Astrocyte (in vitro differentiated cells and primary cell): ENCODE results near the gene SYCP2. TPM values are rescaled to one million over a fixed set of nuclear protein-coding genes. Genes with fewer than 3 reads are reported as not detected.

ENCODE experiments used
- DNase-seq: peaks from one replicate; pipeline ENCODE4 v3.0.0-alpha.2; 2010; ENCODE audit warnings: low read depth
- FAIRE-seq: peaks from 2 replicates; lab custom pipeline; 2011; peaks lifted over from hg19 to GRCh38; lab: Jason Lieb, UNC
- H2AFZ ChIP-seq: 2 replicates; pipeline ENCODE4 v1.6.0; 2012; ENCODE audit warnings: low read depth, low read length, inconsistent platforms
- H3K27ac ChIP-seq: 2 replicates; pipeline ENCODE4 v1.5.1; 2011; ENCODE audit warnings: low read depth, low read length, inconsistent platforms
- H3K27me3 ChIP-seq: 2 replicates; pipeline ENCODE4 v1.6.0; 2011; ENCODE audit warnings: low read length, inconsistent platforms; ENCODE audit not compliant: insufficient read depth
- H3K36me3 ChIP-seq: 2 replicates; pipeline ENCODE4 v1.5.1; 2011; ENCODE audit warnings: low read length, inconsistent platforms; ENCODE audit not compliant: insufficient read depth
- H3K4me1 ChIP-seq: 2 replicates; pipeline ENCODE4 v1.5.1; 2011; ENCODE audit warnings: low read length, inconsistent platforms; ENCODE audit not compliant: insufficient read depth
- H3K4me2 ChIP-seq: 2 replicates; pipeline ENCODE4 v1.6.0; 2012; ENCODE audit warnings: low read length, inconsistent platforms
- H3K4me3 ChIP-seq: 2 replicates; pipeline ENCODE4 v1.5.1; 2011; ENCODE audit warnings: low read depth, mild to moderate bottlenecking, low read length, inconsistent platforms; ENCODE audit not compliant: insufficient read depth
- H3K79me2 ChIP-seq: 2 replicates; pipeline ENCODE4 v1.6.0; 2012; ENCODE audit warnings: mild to moderate bottlenecking, low read length, inconsistent platforms; ENCODE audit not compliant: insufficient read depth
- H3K9ac ChIP-seq: 2 replicates; pipeline ENCODE4 v1.6.0; 2012; ENCODE audit warnings: mild to moderate bottlenecking, low read length, inconsistent platforms
- H3K9me3 ChIP-seq: 2 replicates; pipeline ENCODE4 v1.5.1; 2012; ENCODE audit warnings: low read depth, mild to moderate bottlenecking, low read length, inconsistent platforms; ENCODE audit not compliant: insufficient read depth
- H4K20me1 ChIP-seq: 2 replicates; pipeline ENCODE4 v1.6.0; 2012; ENCODE audit warnings: low read length, inconsistent platforms; ENCODE audit not compliant: insufficient read depth
- H3K27ac Mint-ChIP-seq: one replicate; pipeline ENCODE4 v1.8.0; 2021; ENCODE audit warnings: mild to moderate bottlenecking, mixed read lengths; ENCODE audit not compliant: unreplicated experiment
- H3K27me3 Mint-ChIP-seq: one replicate; pipeline ENCODE4 v1.8.0; 2021; ENCODE audit warnings: low read depth, mixed read lengths; ENCODE audit not compliant: unreplicated experiment
- H3K36me3 Mint-ChIP-seq: one replicate; pipeline ENCODE4 v1.8.0; 2021; ENCODE audit warnings: low read depth, mixed read lengths; ENCODE audit not compliant: unreplicated experiment
- H3K4me1 Mint-ChIP-seq: one replicate; pipeline ENCODE4 v1.8.0; 2021; ENCODE audit warnings: low read depth, mixed read lengths; ENCODE audit not compliant: unreplicated experiment
- H3K4me3 Mint-ChIP-seq: one replicate; pipeline ENCODE4 v1.8.0; 2021; ENCODE audit warnings: mild to moderate bottlenecking, moderate library complexity, mixed read lengths; ENCODE audit not compliant: unreplicated experiment
- H3K9me3 Mint-ChIP-seq: one replicate; pipeline ENCODE4 v1.8.0; 2021; ENCODE audit warnings: mild to moderate bottlenecking, mixed read lengths; ENCODE audit not compliant: unreplicated experiment
- EZH2 ChIP-seq: IDR thresholded peaks from 2 replicates; pipeline ENCODE4 v1.6.1; 2012; ENCODE audit warnings: mild to moderate bottlenecking, low read length, inconsistent platforms; ENCODE audit not compliant: insufficient read depth
- total RNA-seq: library from RNA; stranded (reverse); gene quantifications from 2 replicates; pipeline ENCODE4 v1.2.1, GENCODE V29; 2021
- TF ChIP-seq, protein P1 (sequence below): IDR thresholded peaks from 2 replicates; pipeline ENCODE4 v1.5.1; 2011; ENCODE audit warnings: low read depth, mild to moderate bottlenecking, inconsistent platforms, low read length, moderate library complexity; ENCODE audit not compliant: insufficient read depth

SYCP2 gene
- total RNA-seq, 1 donor from 2014 or later, result 0.27 TPM

- FAIRE-seq, result no peak
- H3K4me3 ChIP-seq, result no peak overlapping the region
- Mint-ChIP-seq H3K9me3 (peaks cover 3% of the 10 kb centered on the region), H3K4me3 (no peak overlapping the region), H3K36me3 (no peaks in the 10 kb centered on the region), H3K27ac (no peak overlapping the region), H3K27me3 (peaks cover 41% of the 10 kb centered on the region), H3K4me1 (no peaks in the 10 kb centered on the region)
- peaks cover 6% of the 10 kb centered on the region for H3K9me3 ChIP-seq
- no peaks in the 10 kb centered on the region for H4K20me1 ChIP-seq
- no peaks in the 10 kb centered on the region for H3K79me2 ChIP-seq
- no peak for DNase-seq
- peaks cover 2% of the 10 kb centered on the region for H3K27me3 ChIP-seq
- no peak overlapping the region for H3K4me2 ChIP-seq
- no peaks in the 10 kb centered on the region for H3K36me3 ChIP-seq
- H3K27ac ChIP-seq, result no peak overlapping the region
- H3K4me1 ChIP-seq, result no peaks in the 10 kb centered on the region
- no peak overlapping the region for H2AFZ ChIP-seq
- no peak for TF ChIP-seq EZH2
- TF ChIP-seq, protein P1, sequence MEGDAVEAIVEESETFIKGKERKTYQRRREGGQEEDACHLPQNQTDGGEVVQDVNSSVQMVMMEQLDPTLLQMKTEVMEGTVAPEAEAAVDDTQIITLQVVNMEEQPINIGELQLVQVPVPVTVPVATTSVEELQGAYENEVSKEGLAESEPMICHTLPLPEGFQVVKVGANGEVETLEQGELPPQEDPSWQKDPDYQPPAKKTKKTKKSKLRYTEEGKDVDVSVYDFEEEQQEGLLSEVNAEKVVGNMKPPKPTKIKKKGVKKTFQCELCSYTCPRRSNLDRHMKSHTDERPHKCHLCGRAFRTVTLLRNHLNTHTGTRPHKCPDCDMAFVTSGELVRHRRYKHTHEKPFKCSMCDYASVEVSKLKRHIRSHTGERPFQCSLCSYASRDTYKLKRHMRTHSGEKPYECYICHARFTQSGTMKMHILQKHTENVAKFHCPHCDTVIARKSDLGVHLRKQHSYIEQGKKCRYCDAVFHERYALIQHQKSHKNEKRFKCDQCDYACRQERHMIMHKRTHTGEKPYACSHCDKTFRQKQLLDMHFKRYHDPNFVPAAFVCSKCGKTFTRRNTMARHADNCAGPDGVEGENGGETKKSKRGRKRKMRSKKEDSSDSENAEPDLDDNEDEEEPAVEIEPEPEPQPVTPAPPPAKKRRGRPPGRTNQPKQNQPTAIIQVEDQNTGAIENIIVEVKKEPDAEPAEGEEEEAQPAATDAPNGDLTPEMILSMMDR, result no peak
- H3K9ac ChIP-seq, result no peak overlapping the region
Measured at GRCh38 chr20:59823030-59823423, 110.4 kb downstream of the SYCP2 start.

- H3K4me1 ChIP-seq, result no peaks in the 10 kb centered on the region
- TF ChIP-seq, protein P1, result no peak
- TF ChIP-seq EZH2, result no peak
- H3K4me2 ChIP-seq, result no peak overlapping the region
- no peak overlapping the region for H2AFZ ChIP-seq
- no peak overlapping the region for H3K4me3 Mint-ChIP-seq
- H3K36me3 ChIP-seq, result no peaks in the 10 kb centered on the region
- no peak overlapping the region for H3K27ac Mint-ChIP-seq
- H3K36me3 Mint-ChIP-seq, result no peaks in the 10 kb centered on the region
- peaks cover 40% of the 10 kb centered on the region for H3K27me3 Mint-ChIP-seq
- no peak overlapping the region for H3K4me3 ChIP-seq
- H3K27ac ChIP-seq, result no peak overlapping the region
- H3K9ac ChIP-seq, result no peak overlapping the region
- H3K79me2 ChIP-seq, result no peaks in the 10 kb centered on the region
- H3K27me3 ChIP-seq, result peaks cover 2% of the 10 kb centered on the region
- DNase-seq (no peak), FAIRE-seq (no peak)
- peaks cover 6% of the 10 kb centered on the region for H3K9me3 ChIP-seq
- peaks cover 3% of the 10 kb centered on the region for H3K9me3 Mint-ChIP-seq
- no peaks in the 10 kb centered on the region for H4K20me1 ChIP-seq
- no peaks in the 10 kb centered on the region for H3K4me1 Mint-ChIP-seq
Measured at GRCh38 chr20:59822291-59823029, 111.0 kb downstream of the SYCP2 start.

- no peak overlapping the region for H3K4me3 ChIP-seq
- H3K36me3 Mint-ChIP-seq, result no peaks in the 10 kb centered on the region
- no peak overlapping the region for H3K27ac Mint-ChIP-seq
- no peaks in the 10 kb centered on the region for H3K36me3 ChIP-seq
- peaks cover 6% of the 10 kb centered on the region for H3K9me3 ChIP-seq
- FAIRE-seq (no peak), DNase-seq (no peak)
- H3K79me2 ChIP-seq, result no peaks in the 10 kb centered on the region
- H3K9ac ChIP-seq, result no peak overlapping the region
- TF ChIP-seq, protein P1, result no peak
- TF ChIP-seq EZH2, result no peak
- H3K27ac ChIP-seq, result no peak overlapping the region
- H3K4me1 ChIP-seq, result no peaks in the 10 kb centered on the region
- peaks cover 2% of the 10 kb centered on the region for H3K27me3 ChIP-seq
- H4K20me1 ChIP-seq, result no peaks in the 10 kb centered on the region
- no peak overlapping the region for H2AFZ ChIP-seq
- no peak overlapping the region for H3K4me2 ChIP-seq
- H3K27me3 Mint-ChIP-seq, result peaks cover 37% of the 10 kb centered on the region
- H3K4me1 Mint-ChIP-seq, result no peaks in the 10 kb centered on the region
- peaks cover 3% of the 10 kb centered on the region for H3K9me3 Mint-ChIP-seq
- no peak overlapping the region for H3K4me3 Mint-ChIP-seq
Measured at GRCh38 chr20:59821788-59822187, 111.6 kb downstream of the SYCP2 start.
